H1 (cell line): ENCODE data around the gene FAM193B. TPM values are rescaled to one million over a fixed set of nuclear protein-coding genes. Genes with fewer than 3 reads are reported as not detected.

ENCODE experiments used
- ASH2L ChIP-seq: fragments of 200-600, 300-600 bp; sonication (generic); IDR thresholded peaks from one replicate; pipeline ENCODE4 v1.7.1; 2017; ENCODE audit warnings: low read length
- BCL11A ChIP-seq, 2 experiments: IDR thresholded peaks; one replicate each; pipeline ENCODE4 v1.6.1; 2011; ENCODE audit warnings: low read depth in 2 of 2, low read length in 2 of 2, mild to moderate bottlenecking in 2 of 2
- CEBPB ChIP-seq: IDR thresholded peaks from 2 replicates; pipeline ENCODE4 v1.6.1; 2012; ENCODE audit warnings: low read depth, low read length
- CHD2 ChIP-seq: IDR thresholded peaks from 2 replicates; pipeline ENCODE4 v1.6.1; 2012; ENCODE audit warnings: low read length, improper control_type of control experiment
- CREB1 ChIP-seq: IDR thresholded peaks from 2 replicates; pipeline ENCODE4 v1.6.1; 2012; ENCODE audit warnings: inconsistent platforms
- CTBP2 ChIP-seq: IDR thresholded peaks from 2 replicates; pipeline ENCODE4 v1.7.0; 2011; ENCODE audit warnings: borderline replicate concordance, mild to moderate bottlenecking, moderate library complexity, mixed read lengths, low read length; ENCODE audit not compliant: insufficient read depth, insufficient read length
- CTCF ChIP-seq, 3 experiments: IDR thresholded peaks; 1 replicate in 2 of 3; 2 replicates in 1 of 3; pipeline versions ENCODE4 v1.5.1 to v1.6.1; 2011; ENCODE audit warnings: low read length in 3 of 3, mild to moderate bottlenecking in 3 of 3, inconsistent platforms in 2 of 3, low read depth in 1 of 3, moderate library complexity in 1 of 3; ENCODE audit not compliant: insufficient read depth in 1 of 3; ENCODE audit errors: control extremely low read depth in 1 of 3
- GTF2F1 ChIP-seq: IDR thresholded peaks from 2 replicates; pipeline ENCODE4 v1.6.1; 2012; ENCODE audit warnings: low read depth, low read length, improper control_type of control experiment, borderline replicate concordance
- HDAC2 ChIP-seq, 2 experiments: fragments of 300-600 bp in 1 of 2; sonication (generic) in 1 of 2; IDR thresholded peaks; 2 replicates each; pipeline ENCODE4 v1.6.1; 2011 to 2012; ENCODE audit warnings: low read depth in 2 of 2, low read length in 2 of 2, mild to moderate bottlenecking in 2 of 2, moderate library complexity in 2 of 2, borderline replicate concordance in 1 of 2, inconsistent platforms in 1 of 2
- NANOG ChIP-seq: IDR thresholded peaks from 2 replicates; pipeline ENCODE4 v1.6.1; 2011; ENCODE audit warnings: low read length, low read depth, mild to moderate bottlenecking, inconsistent platforms; ENCODE audit not compliant: insufficient read depth, poor library complexity, severe bottlenecking
- NRF1 ChIP-seq: IDR thresholded peaks from 2 replicates; pipeline ENCODE4 v1.6.1; 2011; ENCODE audit warnings: mild to moderate bottlenecking, low read depth, low read length, improper control_type of control experiment
- POLR2A ChIP-seq, 2 experiments: IDR thresholded peaks; 1 replicate in 1 of 2; 2 replicates in 1 of 2; pipeline ENCODE4 v1.6.1; 2011; ENCODE audit warnings: low read depth in 2 of 2, low read length in 2 of 2, mild to moderate bottlenecking in 2 of 2; ENCODE audit errors: control extremely low read depth in 1 of 2
- POU5F1 ChIP-seq: IDR thresholded peaks from 2 replicates; pipeline ENCODE4 v1.6.1; 2011; ENCODE audit warnings: low read depth, mild to moderate bottlenecking, low read length, moderate library complexity
- RAD21 ChIP-seq, 2 experiments: IDR thresholded peaks in 1 of 2; conservative IDR thresholded peaks in 1 of 2; 2 replicates each; pipeline ENCODE4 v1.6.1; 2011; ENCODE audit warnings: low read depth in 2 of 2, low read length in 2 of 2, improper control_type of control experiment in 1 of 2, inconsistent platforms in 1 of 2, mild to moderate bottlenecking in 1 of 2, moderate library complexity in 1 of 2
- RNF2 ChIP-seq: fragments of 200-900, 300-1000 bp; sonication (generic); IDR thresholded peaks from 2 replicates; pipeline ENCODE4 v1.7.1; 2016; ENCODE audit warnings: borderline replicate concordance, low read depth, mild to moderate bottlenecking, antibody characterized with exemption, low read length; ENCODE audit not compliant: poor library complexity, severe bottlenecking; ENCODE audit errors: missing control alignments
- SIN3A ChIP-seq, 2 experiments: IDR thresholded peaks in 1 of 2; conservative IDR thresholded peaks in 1 of 2; 2 replicates each; pipeline ENCODE4 v1.6.1; 2011 to 2012; ENCODE audit warnings: low read length in 2 of 2, improper control_type of control experiment in 1 of 2, low read depth in 1 of 2, mild to moderate bottlenecking in 1 of 2
- SIX5 ChIP-seq: IDR thresholded peaks from 2 replicates; pipeline ENCODE4 v1.6.1; 2011; ENCODE audit warnings: mild to moderate bottlenecking, low read depth, low read length
- SRF ChIP-seq: IDR thresholded peaks from 2 replicates; pipeline ENCODE4 v1.6.1; 2011; ENCODE audit warnings: mild to moderate bottlenecking, low read depth, low read length, moderate library complexity
- TAF1 ChIP-seq: IDR thresholded peaks from 2 replicates; pipeline ENCODE4 v1.6.1; 2011; ENCODE audit warnings: mild to moderate bottlenecking, low read depth, low read length
- TBP ChIP-seq: IDR thresholded peaks from 2 replicates; pipeline ENCODE4 v1.6.1; 2011; ENCODE audit warnings: low read depth, low read length, improper control_type of control experiment
- TCF12 ChIP-seq: IDR thresholded peaks from 2 replicates; pipeline ENCODE4 v1.6.1; 2011; ENCODE audit warnings: low read depth, mild to moderate bottlenecking, low read length
- polyA plus RNA-seq, 7 experiments: library from polyadenylated mRNA; depleted of rRNA in 3 of 7; stranded (reverse) in 5 of 7; unstranded in 2 of 7; fragments of >200 nt in 5 of 7; fragments of 200-250 nt in 2 of 7; gene quantifications; 1 replicate in 5 of 7; 2 replicates in 1 of 7; 4 replicates in 1 of 7; pipeline versions ENCODE4 v1.2.1 to v1.2.3, GENCODE V29; 2011 to 2013; ENCODE audit warnings: missing spikeins in 2 of 7, mixed read lengths in 2 of 7
- total RNA-seq: library from RNA; stranded (reverse); fragmentation: NEBNext Ultra II Directional; extraction: Animal tissue kit (Norgen Biotek cat#: 25700); gene quantifications from 2 replicates; pipeline ENCODE4 v1.2.1, GENCODE V29; 2021

Gene FAM193B
- total and polyA plus RNA-seq, 2 of the 8 experiments (the other 6 are each of a cell fraction or from before 2014, with no cell fraction given): 49.9 to 69.8 TPM

- no peak for TF ChIP-seq CTBP2
- TF ChIP-seq CREB1: peak; percentile 61
- TF ChIP-seq CEBPB: no peak
- TF ChIP-seq NANOG: no peak
- no peak for TF ChIP-seq HDAC2 (IDR thresholded peaks at IDR 0.05; ENCODE audit: borderline replicate concordance in 1 of 2, low read depth in 2 of 2, low read length in 2 of 2)
- TF ChIP-seq NRF1: no peak
- TF ChIP-seq GTF2F1: no peak
- TF ChIP-seq BCL11A (IDR thresholded peaks at IDR 0.05; ENCODE audit: low read depth in 2 of 2, low read length in 2 of 2): no peak
- TF ChIP-seq SIX5: no peak
- peak in 1 of 2 experiments; percentile 75; a peak in 2 of 4 replicates for TF ChIP-seq SIN3A (conservative IDR thresholded peaks at IDR 0.05 in 1 of 2, IDR thresholded peaks at IDR 0.05 in 1 of 2; ENCODE audit: low read depth in 1 of 2, low read length in 2 of 2)
- TF ChIP-seq ASH2L: peak; percentile 36
- no peak for TF ChIP-seq RNF2
- TF ChIP-seq CTCF (IDR thresholded peaks at IDR 0.05; ENCODE audit: control extremely low read depth in 1 of 3, insufficient read depth in 1 of 3, low read depth in 1 of 3, low read length in 3 of 3): peak in 2 of 3 experiments; percentile 96 to 97; a peak in 3 of 4 replicates
- TF ChIP-seq POLR2A (IDR thresholded peaks at IDR 0.05; ENCODE audit: control extremely low read depth in 1 of 2, low read depth in 2 of 2, low read length in 2 of 2): no peak
- TF ChIP-seq TAF1: no peak
- 0 out of 2 replicates have a peak, but pooled peaks have one; percentile 29 for TF ChIP-seq CHD2
- peak; percentile 83 to 90 for TF ChIP-seq RAD21 (IDR thresholded peaks at IDR 0.05 in 1 of 2, conservative IDR thresholded peaks at IDR 0.05 in 1 of 2; ENCODE audit: low read depth in 2 of 2, low read length in 2 of 2)
- no peak for TF ChIP-seq POU5F1
- no peak for TF ChIP-seq TCF12
- TF ChIP-seq SRF: no peak
- TF ChIP-seq TBP: no peak
Measured at GRCh38 chr5:177500685-177501522, 53.5 kb downstream of the FAM193B start (continued).
